ENCODE measurements around the gene MTM1. TPM values are rescaled to one million over a fixed set of nuclear protein-coding genes. Genes with fewer than 3 reads are reported as not detected.

Gene MTM1
- total RNA-seq, 3 donors from 2014 or later (not counting 1 experiment from before 2014, with no cell fraction given): 4.8 to 16.6 (median 6.1) TPM

DNA sequence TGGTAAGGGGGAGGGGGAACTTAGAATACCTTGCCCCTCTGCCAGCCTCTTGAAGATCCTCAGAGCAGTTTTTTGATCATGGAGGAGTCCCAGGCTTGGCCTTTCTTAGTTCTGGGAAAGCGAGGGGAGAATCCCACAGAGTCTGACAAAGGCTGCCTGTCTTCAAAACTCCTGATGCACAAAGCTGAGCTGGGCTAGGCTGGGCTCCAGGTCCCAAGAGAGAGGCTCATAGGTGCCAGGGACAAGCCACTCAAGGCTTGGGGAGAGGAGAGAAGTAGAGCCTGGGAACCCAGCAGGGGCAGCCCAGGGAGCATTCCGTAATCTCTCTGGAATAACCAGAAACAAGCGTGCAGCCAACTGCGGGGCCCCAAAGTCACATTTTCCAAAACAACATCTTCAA lies 37.0 kb upstream of the MTM1 start:
- no peak overlapping the region for H3K4me3 Mint-ChIP-seq
- H3K27ac Mint-ChIP-seq: no peak overlapping the region
- H3K27me3 ChIP-seq (ENCODE audit: control insufficient read depth, insufficient read depth, low read length): no peaks in the 10 kb centered on the region
- no peaks in the 10 kb centered on the region for H3K36me3 Mint-ChIP-seq
- ATAC-seq: no peak
- H3K4me3 ChIP-seq (ENCODE audit: low read length): no peak overlapping the region
- peaks cover 2% of the 10 kb centered on the region for H3K9me3 ChIP-seq (ENCODE audit: control insufficient read depth, insufficient read depth, low read length)
- no peaks in the 10 kb centered on the region for H3K4me1 Mint-ChIP-seq
- intact Hi-C loops (cut with micrococcal nuclease): no loop called here
- WGBS (ENCODE audit: insufficient coverage): 94% methylated on average over 4 of the region's 4 CpGs
- TF ChIP-seq, protein P1, sequence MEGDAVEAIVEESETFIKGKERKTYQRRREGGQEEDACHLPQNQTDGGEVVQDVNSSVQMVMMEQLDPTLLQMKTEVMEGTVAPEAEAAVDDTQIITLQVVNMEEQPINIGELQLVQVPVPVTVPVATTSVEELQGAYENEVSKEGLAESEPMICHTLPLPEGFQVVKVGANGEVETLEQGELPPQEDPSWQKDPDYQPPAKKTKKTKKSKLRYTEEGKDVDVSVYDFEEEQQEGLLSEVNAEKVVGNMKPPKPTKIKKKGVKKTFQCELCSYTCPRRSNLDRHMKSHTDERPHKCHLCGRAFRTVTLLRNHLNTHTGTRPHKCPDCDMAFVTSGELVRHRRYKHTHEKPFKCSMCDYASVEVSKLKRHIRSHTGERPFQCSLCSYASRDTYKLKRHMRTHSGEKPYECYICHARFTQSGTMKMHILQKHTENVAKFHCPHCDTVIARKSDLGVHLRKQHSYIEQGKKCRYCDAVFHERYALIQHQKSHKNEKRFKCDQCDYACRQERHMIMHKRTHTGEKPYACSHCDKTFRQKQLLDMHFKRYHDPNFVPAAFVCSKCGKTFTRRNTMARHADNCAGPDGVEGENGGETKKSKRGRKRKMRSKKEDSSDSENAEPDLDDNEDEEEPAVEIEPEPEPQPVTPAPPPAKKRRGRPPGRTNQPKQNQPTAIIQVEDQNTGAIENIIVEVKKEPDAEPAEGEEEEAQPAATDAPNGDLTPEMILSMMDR (IDR thresholded peaks at IDR 0.05): no peak
- no peak for DNase-seq
- no peaks in the 10 kb centered on the region for H3K36me3 ChIP-seq (ENCODE audit: control insufficient read depth, insufficient read depth, low read length)
- no peaks in the 10 kb centered on the region for H3K4me1 ChIP-seq (ENCODE audit: control insufficient read depth, insufficient read depth, low read length)
- no peak overlapping the region for H3K27ac ChIP-seq (ENCODE audit: low read length)
- H3K27me3 Mint-ChIP-seq (ENCODE audit: low read depth in 2 of 2): peaks cover 0 to 2% of the 10 kb centered on the region in 2 donors
- no peaks in the 10 kb centered on the region for H3K9me3 Mint-ChIP-seq

DNA sequence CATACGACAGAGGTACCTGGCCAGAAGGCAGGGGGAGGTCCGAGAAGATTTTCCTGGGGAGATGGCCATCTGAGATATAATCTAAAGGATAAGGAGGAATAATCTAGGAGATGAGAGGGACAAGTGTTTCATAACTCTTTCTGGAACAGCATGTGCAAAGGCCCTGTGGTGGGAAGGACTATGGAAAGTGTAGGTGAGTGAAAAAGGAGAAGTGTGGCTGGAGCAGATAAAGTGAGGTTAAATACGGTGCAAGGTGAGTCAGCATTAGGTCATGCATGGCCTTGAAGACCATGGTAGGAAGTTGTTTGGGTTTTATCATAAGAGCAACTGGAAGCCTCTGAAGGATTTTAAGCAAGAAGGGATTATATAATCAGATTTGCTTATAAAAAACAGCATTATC lies 34.6 kb upstream of the MTM1 start:
- ATAC-seq (no peak), DNase-seq (no peak)
- no peaks in the 10 kb centered on the region for H3K4me1 Mint-ChIP-seq
- H3K4me3 Mint-ChIP-seq: no peak overlapping the region
- H3K9me3 Mint-ChIP-seq: no peaks in the 10 kb centered on the region
- H3K36me3 Mint-ChIP-seq: no peaks in the 10 kb centered on the region
- 68% methylated on average over 3 of the region's 3 CpGs for WGBS (ENCODE audit: insufficient coverage)
- Histone ChIP-seq H3K27me3 (ENCODE audit: control insufficient read depth, insufficient read depth, low read length) (no peaks in the 10 kb centered on the region), H3K36me3 (ENCODE audit: control insufficient read depth, insufficient read depth, low read length) (no peaks in the 10 kb centered on the region), H3K4me1 (ENCODE audit: control insufficient read depth, insufficient read depth, low read length) (no peaks in the 10 kb centered on the region), H3K27ac (ENCODE audit: low read length) (no peak overlapping the region), H3K4me3 (ENCODE audit: low read length) (no peak overlapping the region), H3K9me3 (ENCODE audit: control insufficient read depth, insufficient read depth, low read length) (peaks cover 8% of the 10 kb centered on the region)
- TF ChIP-seq, protein P1 (IDR thresholded peaks at IDR 0.05): no peak
- intact Hi-C loops (cut with micrococcal nuclease): no loop called here
- H3K27ac Mint-ChIP-seq: no peak overlapping the region
- no peaks in the 10 kb centered on the region for H3K27me3 Mint-ChIP-seq (ENCODE audit: low read depth in 2 of 2)

DNA sequence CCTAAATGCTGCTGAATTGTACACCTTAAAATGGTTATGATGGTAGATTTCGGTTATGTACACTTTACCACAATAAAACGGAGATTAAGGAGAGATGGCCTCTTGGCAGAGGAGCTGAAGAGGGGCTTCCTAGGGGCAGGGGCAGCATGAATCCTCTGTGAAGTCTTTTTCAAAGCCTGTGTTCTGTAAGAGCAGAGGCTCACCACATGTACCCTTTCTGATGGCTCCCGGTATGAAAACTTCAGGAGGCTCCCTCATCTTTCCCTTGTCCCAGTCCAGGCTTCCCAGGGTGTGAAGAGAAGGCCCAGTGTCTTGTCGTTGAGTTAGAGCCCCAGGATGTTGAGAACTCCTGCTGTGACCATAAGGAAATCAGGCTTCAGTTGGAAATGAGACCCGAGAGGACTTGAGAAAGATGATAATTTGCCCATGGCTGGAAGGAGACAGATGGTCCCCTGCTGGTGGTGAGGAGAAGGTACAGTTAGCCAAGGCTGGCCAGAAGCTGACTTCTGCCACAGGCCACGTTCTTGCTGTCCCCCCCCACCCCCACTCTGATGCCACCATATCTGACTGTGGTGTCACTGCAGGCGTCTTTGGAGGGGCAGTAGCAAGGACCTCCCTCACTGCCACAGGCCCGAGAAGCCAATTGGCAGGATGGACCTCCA lies 31.8 kb upstream of the MTM1 start:
- intact Hi-C loops (cut with micrococcal nuclease): no loop called here
- TF ChIP-seq, protein P1 (IDR thresholded peaks at IDR 0.05): no peak
- Histone ChIP-seq H3K9me3 (ENCODE audit: control insufficient read depth, insufficient read depth, low read length) (peaks cover 8% of the 10 kb centered on the region), H3K4me3 (ENCODE audit: low read length) (no peak overlapping the region), H3K36me3 (ENCODE audit: control insufficient read depth, insufficient read depth, low read length) (no peaks in the 10 kb centered on the region), H3K4me1 (ENCODE audit: control insufficient read depth, insufficient read depth, low read length) (peaks cover 2% of the 10 kb centered on the region), H3K27me3 (ENCODE audit: control insufficient read depth, insufficient read depth, low read length) (no peaks in the 10 kb centered on the region), H3K27ac (ENCODE audit: low read length) (no peak overlapping the region)
- Mint-ChIP-seq H3K36me3 (no peaks in the 10 kb centered on the region), H3K4me1 (no peaks in the 10 kb centered on the region), H3K27me3 (ENCODE audit: low read depth in 2 of 2) (no peaks in the 10 kb centered on the region), H3K4me3 (no peak overlapping the region), H3K9me3 (no peaks in the 10 kb centered on the region), H3K27ac (no peak overlapping the region)
- WGBS (ENCODE audit: insufficient coverage): 65% methylated on average over 6 of the region's 8 CpGs
- ATAC-seq (no peak), DNase-seq (no peak)

DNA sequence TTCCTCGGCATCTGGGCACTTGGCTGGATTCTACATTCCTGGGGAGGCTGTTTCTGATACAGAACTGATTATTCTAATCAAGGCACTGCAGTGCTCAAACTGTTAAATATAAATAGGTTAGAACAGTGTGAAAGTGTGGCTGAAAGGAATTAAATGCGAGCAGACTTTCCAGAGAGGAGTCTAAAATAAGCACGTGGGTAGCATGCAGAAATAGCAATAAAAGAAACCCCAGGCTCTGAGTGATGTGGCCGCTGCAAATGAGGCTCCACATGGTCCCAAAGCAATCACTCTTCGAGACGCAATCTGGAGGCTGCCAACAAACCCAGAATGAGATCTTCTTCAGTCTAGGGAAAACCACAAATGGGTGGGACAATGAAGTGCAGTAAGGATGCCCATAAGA lies 30.6 kb upstream of the MTM1 start:
- intact Hi-C loops (cut with micrococcal nuclease): no loop called here
- Histone ChIP-seq H3K27ac (ENCODE audit: low read length) (no peak overlapping the region), H3K36me3 (ENCODE audit: control insufficient read depth, insufficient read depth, low read length) (no peaks in the 10 kb centered on the region), H3K9me3 (ENCODE audit: control insufficient read depth, insufficient read depth, low read length) (peaks cover 8% of the 10 kb centered on the region), H3K4me1 (ENCODE audit: control insufficient read depth, insufficient read depth, low read length) (peaks cover 9% of the 10 kb centered on the region), H3K4me3 (ENCODE audit: low read length) (no peak overlapping the region), H3K27me3 (ENCODE audit: control insufficient read depth, insufficient read depth, low read length) (no peaks in the 10 kb centered on the region)
- H3K9me3 Mint-ChIP-seq: no peaks in the 10 kb centered on the region
- H3K4me1 Mint-ChIP-seq: no peaks in the 10 kb centered on the region
- DNase-seq (no peak), ATAC-seq (no peak)
- no peak overlapping the region for H3K27ac Mint-ChIP-seq
- no peak overlapping the region for H3K4me3 Mint-ChIP-seq
- H3K27me3 Mint-ChIP-seq (ENCODE audit: low read depth in 2 of 2): no peaks in the 10 kb centered on the region
- TF ChIP-seq, protein P1 (IDR thresholded peaks at IDR 0.05): no peak
- no peaks in the 10 kb centered on the region for H3K36me3 Mint-ChIP-seq
- WGBS (ENCODE audit: insufficient coverage): 64% methylated on average over 6 of the region's 6 CpGs
